H9 (cell line): ENCODE data around the gene KIF26A. TPM values are rescaled to one million over a fixed set of nuclear protein-coding genes. Genes with fewer than 3 reads are reported as not detected.

Source experiments
- DNase-seq: peaks from one replicate; pipeline ENCODE4 v3.0.0-alpha.2; 2017
- H2AFZ ChIP-seq: one replicate; pipeline ENCODE4 v1.6.1; 2013; ENCODE audit warnings: mild to moderate bottlenecking, low read length, control low read depth, moderate library complexity
- H2AK5ac ChIP-seq: 2 replicates; pipeline ENCODE4 v1.6.1; 2013; ENCODE audit warnings: low read length, control low read depth, mixed read lengths; ENCODE audit not compliant: insufficient read length
- H2BK120ac ChIP-seq: one replicate; pipeline ENCODE4 v1.6.1; 2013; ENCODE audit warnings: low read depth, mild to moderate bottlenecking, low read length, control low read depth, inconsistent platforms; ENCODE audit not compliant: poor library complexity, severe bottlenecking
- H2BK12ac ChIP-seq: 2 replicates; pipeline ENCODE4 v1.6.1; 2013; ENCODE audit warnings: low read length, control low read depth, mixed read lengths, low read depth; ENCODE audit not compliant: insufficient read length
- H2BK15ac ChIP-seq: 2 replicates; pipeline ENCODE4 v1.6.1; 2013; ENCODE audit warnings: low read depth, low read length, control low read depth
- H2BK20ac ChIP-seq: one replicate; pipeline ENCODE4 v1.6.1; 2013; ENCODE audit warnings: low read depth, mild to moderate bottlenecking, low read length, control low read depth, inconsistent platforms; ENCODE audit not compliant: poor library complexity, severe bottlenecking
- H2BK5ac ChIP-seq: 2 replicates; pipeline ENCODE4 v1.6.1; 2013; ENCODE audit warnings: low read length, control low read depth, mixed read lengths; ENCODE audit not compliant: insufficient read length
- H3K14ac ChIP-seq: 2 replicates; pipeline ENCODE4 v1.6.1; 2013; ENCODE audit warnings: low read length, control low read depth; ENCODE audit not compliant: insufficient read depth
- H3K18ac ChIP-seq: 2 replicates; pipeline ENCODE4 v1.6.1; 2013; ENCODE audit warnings: low read depth, mild to moderate bottlenecking, mixed read lengths, low read length, control low read depth; ENCODE audit not compliant: insufficient read length
- H3K23ac ChIP-seq: 2 replicates; pipeline ENCODE4 v1.6.1; 2013; ENCODE audit warnings: low read length, control low read depth, mixed read lengths, low read depth; ENCODE audit not compliant: insufficient read length
- H3K23me2 ChIP-seq: 2 replicates; pipeline ENCODE4 v1.6.1; 2013; ENCODE audit warnings: low read depth, mild to moderate bottlenecking, mixed read lengths, low read length, control low read depth; ENCODE audit not compliant: insufficient read length, poor library complexity, severe bottlenecking
- H3K27ac ChIP-seq: 2 replicates; pipeline ENCODE4 v1.5.1; 2013; ENCODE audit warnings: low read length, control low read depth, mixed read lengths, low read depth; ENCODE audit not compliant: insufficient read length
- H3K27me3 ChIP-seq: 2 replicates; pipeline ENCODE4 v1.6.1; 2013; ENCODE audit warnings: low read length, control low read depth, inconsistent platforms; ENCODE audit not compliant: insufficient read depth
- H3K4ac ChIP-seq: 2 replicates; pipeline ENCODE4 v1.6.1; 2013; ENCODE audit warnings: low read depth, mild to moderate bottlenecking, control low read depth, inconsistent platforms, low read length, moderate library complexity
- H3K4me1 ChIP-seq: 2 replicates; pipeline ENCODE4 v1.6.1; 2013; ENCODE audit warnings: low read length, control low read depth, inconsistent platforms; ENCODE audit not compliant: insufficient read depth
- H3K4me2 ChIP-seq: 2 replicates; pipeline ENCODE4 v1.6.1; 2013; ENCODE audit warnings: low read length, control low read depth, mixed read lengths; ENCODE audit not compliant: insufficient read length, insufficient read depth
- H3K56ac ChIP-seq: 2 replicates; pipeline ENCODE4 v1.6.1; 2013; ENCODE audit warnings: low read depth, mild to moderate bottlenecking, mixed read lengths, low read length, control low read depth; ENCODE audit not compliant: insufficient read length
- H3K79me1 ChIP-seq: 2 replicates; pipeline ENCODE4 v1.6.1; 2013; ENCODE audit warnings: low read depth, mild to moderate bottlenecking, moderate library complexity, low read length, control low read depth, inconsistent platforms; ENCODE audit not compliant: insufficient read depth, poor library complexity, severe bottlenecking
- H3K79me2 ChIP-seq: 2 replicates; pipeline ENCODE4 v1.6.1; 2013; ENCODE audit warnings: low read length, control low read depth, inconsistent platforms; ENCODE audit not compliant: insufficient read depth
- H3K9ac ChIP-seq: 2 replicates; pipeline ENCODE4 v1.6.1; 2013; ENCODE audit warnings: low read length, control low read depth, mixed read lengths; ENCODE audit not compliant: insufficient read length; ENCODE audit errors: extremely low read depth
- H3K9me3 ChIP-seq: one replicate; pipeline ENCODE4 v1.6.1; 2013; ENCODE audit warnings: low read depth, low read length, inconsistent platforms; ENCODE audit not compliant: control insufficient read depth
- H3T11ph ChIP-seq: one replicate; pipeline ENCODE4 v1.6.1; 2013; ENCODE audit warnings: mild to moderate bottlenecking, low read length, control low read depth, inconsistent platforms
- H4K20me1 ChIP-seq: one replicate; pipeline ENCODE4 v1.6.1; 2013; ENCODE audit not compliant: control insufficient read depth, insufficient read length, insufficient read depth
- H4K5ac ChIP-seq: 2 replicates; pipeline ENCODE4 v1.6.1; 2013; ENCODE audit warnings: low read depth, mild to moderate bottlenecking, mixed read lengths, low read length, control low read depth; ENCODE audit not compliant: insufficient read length
- H4K8ac ChIP-seq: replicated peaks from 2 replicates; pipeline ENCODE4 v1.6.1; 2013; ENCODE audit warnings: low read length, control low read depth, mixed read lengths, low read depth; ENCODE audit not compliant: insufficient read length
- H4K91ac ChIP-seq: 2 replicates; pipeline ENCODE4 v1.6.1; 2013; ENCODE audit warnings: low read depth, mild to moderate bottlenecking, moderate library complexity, mixed read lengths, low read length, control low read depth; ENCODE audit not compliant: insufficient read length
- H3K27ac Mint-ChIP-seq, 3 experiments: 2 replicates in 2 of 3; 3 replicates in 1 of 3; pipeline ENCODE4 v1.8.0; 2020 to 2021; ENCODE audit warnings: mixed read lengths in 3 of 3, mild to moderate bottlenecking in 1 of 3, moderate library complexity in 1 of 3
- H3K27me3 Mint-ChIP-seq: 2 replicates; pipeline ENCODE4 v1.8.0; 2021; ENCODE audit warnings: low read depth, mild to moderate bottlenecking, moderate library complexity, mixed read lengths
- H3K36me3 Mint-ChIP-seq, 3 experiments: 2 replicates in 2 of 3; 3 replicates in 1 of 3; pipeline ENCODE4 v1.8.0; 2020 to 2021; ENCODE audit warnings: low read depth in 3 of 3, mixed read lengths in 3 of 3; ENCODE audit not compliant: insufficient read depth in 1 of 3
- H3K4me1 Mint-ChIP-seq, 2 experiments: 2 replicates each; pipeline ENCODE4 v1.8.0; 2020; ENCODE audit warnings: mixed read lengths in 2 of 2
- H3K4me3 Mint-ChIP-seq, 2 experiments: 2 replicates in 1 of 2; 3 replicates in 1 of 2; pipeline ENCODE4 v1.8.0; 2020 to 2021; ENCODE audit warnings: mild to moderate bottlenecking in 2 of 2, mixed read lengths in 2 of 2, moderate library complexity in 1 of 2
- H3K9me3 Mint-ChIP-seq, 2 experiments: 2 replicates in 1 of 2; 3 replicates in 1 of 2; pipeline ENCODE4 v1.8.0; 2020; ENCODE audit warnings: mild to moderate bottlenecking in 2 of 2, mixed read lengths in 2 of 2, moderate library complexity in 1 of 2
- CTCF ChIP-seq: fragments of 200-600 bp; sonication (generic); conservative IDR thresholded peaks from 3 replicates; pipeline ENCODE4 v1.8.0; 2021; ENCODE audit warnings: antibody characterized with exemption, mild to moderate bottlenecking
- WGBS: extraction: QIAGEN DNeasy Blood & Tissue Kit; methylation state at CpG from one replicate; pipeline ENCODE4 v1.1.7; 2013; ENCODE audit warnings: missing lambda C conversion rate, low lambda C conversion rate, mixed read lengths; ENCODE audit not compliant: insufficient read length; ENCODE audit errors: extremely low coverage; 5-methylcytosine and 5-hydroxymethylcytosine counted together
- total RNA-seq: library from RNA; stranded (reverse); gene quantifications from 2 replicates; pipeline ENCODE4 v1.2.1, GENCODE V29; 2021

The KIF26A gene
- total RNA-seq, 1 experiment from 2014 or later = 44.2 TPM

DNA sequence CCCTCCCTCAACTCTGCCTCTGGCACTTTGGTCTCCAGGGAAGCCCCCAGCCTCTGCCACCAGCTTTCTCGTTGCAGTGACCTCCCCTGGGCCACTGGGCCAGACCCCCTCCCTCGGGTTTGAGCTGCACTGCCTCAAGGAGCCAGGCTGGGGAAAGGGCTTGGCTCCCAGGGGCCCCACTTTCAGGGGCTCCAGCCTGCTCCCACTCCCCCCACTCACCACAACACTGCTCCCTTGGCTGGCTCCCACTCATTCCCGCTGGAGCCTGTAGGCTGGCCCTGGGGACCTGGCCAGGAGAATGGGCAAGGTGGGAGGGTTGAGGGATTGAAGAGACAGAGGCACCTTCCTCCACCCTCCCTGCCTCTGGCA, 19.3 kb upstream of the KIF26A start:
- no peak overlapping the region for H2BK12ac ChIP-seq
- no peak overlapping the region for H3K23ac ChIP-seq
- no peak overlapping the region for H3K27ac Mint-ChIP-seq

More for the DNA sequence above, 19.3 kb upstream of the KIF26A start:
- H3K9me3 ChIP-seq = no peaks in the 10 kb centered on the region
- peaks cover 68% of the 10 kb centered on the region for H3K27me3 Mint-ChIP-seq
- peaks cover 7% of the 10 kb centered on the region; the same call in 1 of the 2 replicates for H3K27me3 ChIP-seq
- H3K36me3 Mint-ChIP-seq = peaks cover 0 to 5% (median 0%) of the 10 kb centered on the region in 3 experiments; a peak in 2 of 7 replicates
- no peak overlapping the region for H3K4me2 ChIP-seq
- no peak overlapping the region for H2AK5ac ChIP-seq
- H2BK5ac ChIP-seq = no peak overlapping the region
- H4K91ac ChIP-seq = no peak overlapping the region
- DNase-seq = peak; percentile 18
- no peak overlapping the region for H3K27ac ChIP-seq
- peaks cover 5% of the 10 kb centered on the region in 2 experiments for H3K9me3 Mint-ChIP-seq
- no peak overlapping the region for H4K8ac ChIP-seq
- H3T11ph ChIP-seq = no peak overlapping the region
- no peak overlapping the region for H2BK20ac ChIP-seq
- H3K4me1 Mint-ChIP-seq = peaks cover 3 to 5% of the 10 kb centered on the region in 2 experiments; a peak in 3 of 4 replicates
- no peak overlapping the region for H3K9ac ChIP-seq
- H3K4me3 Mint-ChIP-seq = no peak overlapping the region
- peaks cover 7% of the 10 kb centered on the region for H3K23me2 ChIP-seq
- H3K4ac ChIP-seq = no peak overlapping the region
- no CpG with 5 or more reads among the region's 3 CpGs for WGBS
- no peak overlapping the region for H3K56ac ChIP-seq
- no peaks in the 10 kb centered on the region for H4K20me1 ChIP-seq
- no peak overlapping the region for H2AFZ ChIP-seq
- no peaks in the 10 kb centered on the region for H3K79me2 ChIP-seq
- no peak overlapping the region for H4K5ac ChIP-seq
- no peak overlapping the region for H2BK15ac ChIP-seq
- TF ChIP-seq CTCF = no peak
- H3K14ac ChIP-seq = no peak overlapping the region
- H3K4me1 ChIP-seq = no peaks in the 10 kb centered on the region; the same call in 1 of the 2 replicates
- no peaks in the 10 kb centered on the region for H3K79me1 ChIP-seq
- H3K18ac ChIP-seq = no peak overlapping the region
- H2BK120ac ChIP-seq = no peak overlapping the region
